Dendritic cell treated with granulocyte-macrophage colony-stimulating factor and Interleukin-4, amounts not matched to agents 40 ng/mL and 50 ng/mL, for 4 days (primary cell): ENCODE data around the gene CNTNAP2.

Source experiments
- H3K27ac Mint-ChIP-seq: one replicate; pipeline ENCODE4 v1.8.0; 2022; ENCODE audit warnings: mild to moderate bottlenecking, mixed read lengths
- H3K27me3 Mint-ChIP-seq: one replicate; pipeline ENCODE4 v1.8.0; 2022; ENCODE audit warnings: mild to moderate bottlenecking, mixed read lengths
- H3K36me3 Mint-ChIP-seq: one replicate; pipeline ENCODE4 v1.8.0; 2022; ENCODE audit warnings: low read depth, mixed read lengths
- H3K4me1 Mint-ChIP-seq: one replicate; pipeline ENCODE4 v1.8.0; 2022; ENCODE audit warnings: low read depth, mixed read lengths
- H3K4me3 Mint-ChIP-seq: one replicate; pipeline ENCODE4 v1.8.0; 2022; ENCODE audit warnings: mild to moderate bottlenecking, moderate library complexity, mixed read lengths
- H3K9me3 Mint-ChIP-seq: one replicate; pipeline ENCODE4 v1.8.0; 2022; ENCODE audit warnings: mixed read lengths
- intact Hi-C: fragments of 100-400 bp; cut with micrococcal nuclease; formaldehyde crosslinking; loops from one replicate; pipeline ENCODE4 v1.15.0; 2022

CNTNAP2 gene

DNA sequence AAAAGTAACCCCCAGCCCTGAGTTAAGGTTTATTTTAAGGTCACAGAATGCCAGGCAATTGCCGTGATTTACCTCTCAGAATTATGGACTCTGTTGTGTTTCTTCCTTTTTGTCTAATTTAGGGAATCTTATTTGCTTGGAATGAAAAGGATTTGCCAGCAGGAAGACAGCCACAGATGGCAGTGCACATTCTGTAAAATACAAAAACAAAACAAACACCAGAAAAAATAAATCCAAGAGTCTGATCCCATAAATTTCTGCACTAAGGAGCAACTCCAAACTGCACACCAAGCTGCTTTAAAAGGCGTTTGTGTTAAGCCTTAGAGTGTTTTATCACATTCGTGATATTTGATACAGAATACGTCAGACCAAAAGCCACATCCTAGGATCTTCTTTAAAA lies 2275.0 kb downstream of the CNTNAP2 start:
- H3K36me3 Mint-ChIP-seq, result no peaks in the 10 kb centered on the region
- intact Hi-C loops, result no loop called here
- H3K27me3 Mint-ChIP-seq, result peaks cover 3% of the 10 kb centered on the region
- H3K27ac Mint-ChIP-seq, result no peak overlapping the region
- H3K4me3 Mint-ChIP-seq, result no peak overlapping the region
- peaks cover 10% of the 10 kb centered on the region for H3K9me3 Mint-ChIP-seq
- no peaks in the 10 kb centered on the region for H3K4me1 Mint-ChIP-seq

DNA sequence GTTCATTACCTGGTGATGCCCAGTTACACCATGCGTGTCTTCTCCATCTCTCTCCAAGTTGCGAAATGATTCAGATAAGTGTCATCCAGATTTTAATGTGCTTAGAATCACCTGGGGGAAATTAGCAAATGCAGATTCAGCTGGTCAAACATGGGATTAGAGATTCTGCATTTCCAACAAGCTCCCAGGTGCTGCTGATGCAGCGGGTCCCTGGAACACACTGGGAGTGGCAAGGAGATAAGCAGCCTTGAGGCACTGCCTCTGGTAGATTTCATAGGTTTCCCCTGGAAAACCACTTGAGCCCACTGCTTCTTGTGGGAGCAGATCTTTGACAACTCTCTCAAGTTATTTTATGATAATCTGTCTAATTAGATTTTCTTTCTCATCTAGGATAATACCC lies 2278.0 kb downstream of the CNTNAP2 start:
- Mint-ChIP-seq H3K9me3 (peaks cover 3% of the 10 kb centered on the region), H3K27ac (no peak overlapping the region), H3K27me3 (peaks cover 5% of the 10 kb centered on the region), H3K4me1 (no peaks in the 10 kb centered on the region), H3K36me3 (no peaks in the 10 kb centered on the region), H3K4me3 (no peak overlapping the region)
- intact Hi-C loops, result no loop called here

DNA sequence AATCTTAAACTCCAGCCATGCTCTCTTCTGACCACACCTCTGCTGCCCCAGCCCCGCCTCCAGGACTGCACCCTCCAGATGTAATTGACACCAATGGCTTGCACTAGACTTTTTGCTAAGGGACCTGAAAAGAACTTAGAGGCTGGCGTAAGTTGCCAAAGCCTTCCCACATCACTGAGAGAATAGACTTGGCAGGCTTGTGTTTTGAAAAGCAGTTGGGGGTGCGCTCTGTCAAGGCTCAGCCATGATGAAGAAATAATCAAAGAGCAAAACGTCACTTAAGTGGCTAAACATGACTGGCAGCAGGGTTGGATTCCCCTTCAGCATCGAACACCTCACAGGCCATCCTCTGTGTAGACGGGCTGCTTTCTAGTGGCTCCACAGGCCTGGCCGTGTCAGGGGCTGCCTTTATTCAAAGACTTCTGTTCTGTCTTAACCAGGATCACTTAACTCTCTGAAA lies 2278.8 kb downstream of the CNTNAP2 start:
- Mint-ChIP-seq H3K9me3 (no peaks in the 10 kb centered on the region), H3K4me1 (no peaks in the 10 kb centered on the region), H3K4me3 (no peak overlapping the region), H3K27ac (no peak overlapping the region), H3K27me3 (peaks cover 8% of the 10 kb centered on the region), H3K36me3 (no peaks in the 10 kb centered on the region)
- intact Hi-C loops, result no loop called here

DNA sequence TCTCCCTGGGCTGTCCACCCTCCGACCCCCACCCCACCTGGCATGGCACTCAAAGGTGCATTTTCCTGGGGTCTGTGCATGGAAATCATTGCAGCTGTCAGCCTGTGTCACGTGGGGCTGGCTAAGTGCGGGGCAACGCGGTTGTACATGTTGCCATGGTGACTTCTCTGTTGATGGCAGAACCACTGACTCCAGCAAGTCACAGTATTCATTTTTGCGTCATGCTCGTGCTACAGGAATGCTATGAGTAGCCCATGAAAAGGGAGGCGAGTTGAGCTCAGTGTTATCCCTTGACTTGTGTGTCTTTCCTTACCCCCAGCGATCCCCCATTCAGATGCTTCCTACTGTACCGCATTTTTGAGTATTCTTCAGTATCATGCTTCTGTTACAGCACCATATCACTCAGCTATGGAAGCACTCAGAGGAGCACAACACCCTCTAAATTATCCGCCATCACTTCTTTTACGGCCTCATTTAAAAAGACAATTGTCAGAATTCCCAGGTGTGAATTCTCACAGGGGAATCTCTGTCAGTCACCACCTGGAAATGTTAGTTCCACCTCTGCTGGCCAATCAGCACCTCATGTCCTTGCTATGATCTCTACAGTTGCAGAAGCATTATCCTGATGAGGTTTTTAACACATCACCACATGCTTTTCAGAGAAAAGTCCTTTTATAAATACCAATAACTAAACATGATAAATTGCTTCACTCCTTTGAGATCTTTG lies 2279.6 kb downstream of the CNTNAP2 start:
- Mint-ChIP-seq H3K27me3 (peaks cover 9% of the 10 kb centered on the region), H3K9me3 (no peaks in the 10 kb centered on the region), H3K4me1 (no peaks in the 10 kb centered on the region), H3K36me3 (no peaks in the 10 kb centered on the region), H3K4me3 (no peak overlapping the region), H3K27ac (no peak overlapping the region)
- intact Hi-C loops, result no loop called here

DNA sequence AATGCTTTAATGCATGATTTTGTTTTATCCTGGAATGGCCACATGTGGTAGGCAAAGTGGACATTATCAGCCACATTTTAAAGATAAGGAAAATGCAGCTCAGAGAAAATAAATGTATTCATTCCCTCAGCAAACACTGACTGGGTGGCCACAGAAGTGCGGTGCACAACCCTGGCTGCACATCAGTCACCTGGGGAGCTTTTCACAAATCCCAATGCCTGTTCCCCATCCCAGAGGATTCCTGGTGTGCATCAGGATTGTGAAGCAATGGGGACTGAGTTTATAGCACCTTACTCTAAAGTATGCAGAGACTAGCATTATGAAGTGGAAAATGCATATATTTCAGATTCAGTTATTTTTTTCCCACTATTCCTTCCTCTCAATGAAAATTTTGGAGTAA lies 2280.5 kb downstream of the CNTNAP2 start:
- Mint-ChIP-seq H3K27ac (no peak overlapping the region), H3K4me3 (no peak overlapping the region), H3K36me3 (no peaks in the 10 kb centered on the region), H3K27me3 (peaks cover 9% of the 10 kb centered on the region), H3K4me1 (no peaks in the 10 kb centered on the region), H3K9me3 (no peaks in the 10 kb centered on the region)
- intact Hi-C loops, result no loop called here

DNA sequence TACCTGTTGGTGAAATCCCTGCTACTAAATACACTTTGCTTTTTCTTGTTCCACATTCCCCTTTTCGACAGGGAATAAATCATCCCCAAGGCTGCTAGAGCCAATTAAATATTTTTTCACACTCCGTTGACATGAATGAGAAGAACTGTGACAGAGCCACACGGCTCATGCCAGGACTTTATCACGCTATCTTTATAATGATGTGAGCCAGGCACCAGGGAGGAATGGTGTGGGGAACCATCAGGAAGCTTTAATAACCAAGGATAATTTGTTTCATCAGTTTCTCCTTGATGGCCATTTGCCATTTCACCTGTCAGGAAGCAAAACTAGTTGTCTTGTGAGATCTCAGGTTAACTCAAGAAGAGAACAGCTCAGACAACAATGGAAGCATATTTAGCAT lies 2280.9 kb downstream of the CNTNAP2 start:
- no peak overlapping the region for H3K4me3 Mint-ChIP-seq
- no peak overlapping the region for H3K27ac Mint-ChIP-seq
- no peaks in the 10 kb centered on the region for H3K36me3 Mint-ChIP-seq
- intact Hi-C loops, result no loop called here
- no peaks in the 10 kb centered on the region for H3K4me1 Mint-ChIP-seq
- H3K9me3 Mint-ChIP-seq, result no peaks in the 10 kb centered on the region
- peaks cover 9% of the 10 kb centered on the region for H3K27me3 Mint-ChIP-seq

DNA sequence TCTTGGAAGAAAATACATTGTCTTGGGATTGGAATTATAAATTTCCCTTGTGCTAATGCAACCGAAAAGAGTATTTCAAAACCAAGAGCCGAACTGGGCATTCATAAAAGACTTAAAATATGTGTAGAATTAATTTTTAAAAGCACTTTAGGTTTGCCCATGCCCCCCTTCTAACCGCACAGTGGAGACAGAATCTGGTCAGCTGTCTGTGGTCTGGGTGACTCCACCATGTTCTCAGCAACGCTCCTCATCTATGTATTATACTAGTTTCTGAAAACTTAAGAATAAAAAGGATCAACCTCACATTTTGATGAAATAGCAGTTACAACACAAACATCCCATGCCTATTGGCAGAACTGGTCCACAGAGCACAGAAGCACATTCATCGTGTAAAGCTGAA lies 2281.4 kb downstream of the CNTNAP2 start:
- intact Hi-C loops, result no loop called here
- H3K27me3 Mint-ChIP-seq, result peaks cover 9% of the 10 kb centered on the region
- no peaks in the 10 kb centered on the region for H3K9me3 Mint-ChIP-seq
- H3K27ac Mint-ChIP-seq, result no peak overlapping the region
- H3K36me3 Mint-ChIP-seq, result no peaks in the 10 kb centered on the region
- H3K4me1 Mint-ChIP-seq, result no peaks in the 10 kb centered on the region
- no peak overlapping the region for H3K4me3 Mint-ChIP-seq

DNA sequence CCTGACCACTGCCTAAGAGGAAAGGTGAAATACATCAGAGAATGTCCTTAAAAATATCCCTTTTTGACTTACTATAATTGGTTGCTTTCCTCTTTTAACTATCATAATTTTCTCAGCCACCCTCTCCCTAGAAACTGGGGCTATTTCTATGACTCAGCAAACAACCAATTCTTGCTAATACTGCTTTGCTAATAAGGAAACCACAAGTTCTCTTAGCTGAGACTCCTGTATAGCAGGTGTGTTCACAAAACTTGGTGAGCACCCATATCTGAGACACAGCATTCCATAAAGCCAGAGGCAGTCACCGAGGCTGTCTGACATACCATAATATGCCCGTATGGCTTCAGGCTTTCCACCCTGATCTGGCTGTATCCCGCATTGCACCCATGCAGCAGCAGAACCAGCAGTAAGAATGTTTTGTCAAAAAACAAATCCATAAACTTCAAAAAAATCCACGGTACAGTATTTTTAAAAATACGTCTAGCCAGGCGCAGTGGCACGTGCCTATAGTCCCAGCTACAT lies 2282.3 kb downstream of the CNTNAP2 start:
- Mint-ChIP-seq H3K27me3 (peaks cover 9% of the 10 kb centered on the region), H3K36me3 (no peaks in the 10 kb centered on the region), H3K4me1 (no peaks in the 10 kb centered on the region), H3K4me3 (no peak overlapping the region), H3K27ac (no peak overlapping the region), H3K9me3 (no peaks in the 10 kb centered on the region)
- intact Hi-C loops, result no loop called here

DNA sequence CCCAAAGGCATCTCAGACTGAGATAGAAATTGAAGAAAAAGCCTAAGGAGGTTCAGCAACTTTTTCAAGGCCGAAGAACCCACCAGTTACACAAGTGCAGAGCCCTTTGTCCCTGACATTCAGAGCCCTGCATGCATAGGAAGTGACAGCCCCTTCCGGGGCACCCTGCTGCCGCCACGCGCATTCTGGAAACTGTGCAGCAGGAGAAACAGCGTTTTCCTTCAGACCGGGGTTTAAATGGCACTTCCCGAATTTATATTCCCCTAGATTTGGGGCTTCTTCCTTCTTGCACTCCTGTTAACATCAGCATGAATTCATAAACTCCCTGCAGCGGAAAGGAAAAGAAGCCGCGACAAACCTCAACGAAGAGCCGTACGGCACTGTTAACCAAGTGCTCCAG lies 2283.5 kb downstream of the CNTNAP2 start:
- Mint-ChIP-seq H3K4me3 (no peak overlapping the region), H3K36me3 (no peaks in the 10 kb centered on the region), H3K4me1 (no peaks in the 10 kb centered on the region), H3K27me3 (peaks cover 8% of the 10 kb centered on the region), H3K27ac (no peak overlapping the region), H3K9me3 (no peaks in the 10 kb centered on the region)
- intact Hi-C loops, result no loop called here

DNA sequence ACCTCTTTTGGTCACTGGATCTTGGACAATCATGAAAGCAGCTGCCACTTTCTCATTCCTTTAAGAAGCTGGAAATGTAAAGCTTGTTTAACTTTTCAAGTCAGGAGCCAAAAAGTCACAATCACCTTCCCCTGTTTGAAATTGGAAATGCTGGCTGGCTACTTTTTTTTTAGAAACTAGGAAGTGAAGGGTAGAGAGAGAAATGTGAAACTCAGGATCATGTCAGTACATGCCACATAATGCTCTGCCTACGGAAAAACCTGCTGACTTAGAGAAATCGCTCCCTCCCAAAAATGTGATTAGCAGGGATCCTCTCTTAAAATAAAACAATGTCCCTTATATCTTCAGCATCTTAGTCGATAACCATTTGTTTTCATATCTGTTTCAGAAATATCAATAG lies 2285.6 kb downstream of the CNTNAP2 start:
- no peak overlapping the region for H3K27ac Mint-ChIP-seq
- no peaks in the 10 kb centered on the region for H3K4me1 Mint-ChIP-seq
- H3K36me3 Mint-ChIP-seq, result no peaks in the 10 kb centered on the region
- intact Hi-C loops, result no loop called here
- H3K9me3 Mint-ChIP-seq, result no peaks in the 10 kb centered on the region
- no peak overlapping the region for H3K4me3 Mint-ChIP-seq
- peaks cover 6% of the 10 kb centered on the region for H3K27me3 Mint-ChIP-seq

DNA sequence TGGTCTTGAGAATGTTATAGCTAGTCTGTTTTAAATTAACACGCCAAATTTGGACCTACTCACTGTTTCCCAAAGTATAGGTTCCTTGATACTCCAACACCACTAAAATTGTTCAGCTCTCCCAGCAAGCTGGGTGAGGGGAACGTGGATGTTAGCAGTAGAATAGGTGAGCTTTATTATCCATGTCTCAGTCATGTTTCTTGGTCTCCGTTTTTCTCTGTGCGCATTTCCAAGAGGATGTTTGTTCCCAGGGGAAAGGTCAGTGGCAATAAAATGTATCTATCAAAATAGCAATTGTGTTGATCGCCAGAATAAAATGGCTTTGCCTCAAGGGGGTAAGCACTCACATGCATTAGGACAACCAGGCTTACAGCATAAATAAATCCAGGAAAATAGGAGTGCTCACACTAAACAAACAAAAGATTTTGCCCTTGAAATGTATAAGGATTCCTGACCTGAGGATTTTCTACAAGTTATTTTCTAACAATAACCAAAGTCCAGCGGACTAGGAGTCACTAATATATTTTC lies 2286.9 kb downstream of the CNTNAP2 start:
- H3K4me1 Mint-ChIP-seq, result no peaks in the 10 kb centered on the region
- peaks cover 6% of the 10 kb centered on the region for H3K27me3 Mint-ChIP-seq
- no peaks in the 10 kb centered on the region for H3K36me3 Mint-ChIP-seq
- H3K9me3 Mint-ChIP-seq, result no peaks in the 10 kb centered on the region
- H3K27ac Mint-ChIP-seq, result no peak overlapping the region
- H3K4me3 Mint-ChIP-seq, result no peak overlapping the region
- intact Hi-C loops, result no loop called here

DNA sequence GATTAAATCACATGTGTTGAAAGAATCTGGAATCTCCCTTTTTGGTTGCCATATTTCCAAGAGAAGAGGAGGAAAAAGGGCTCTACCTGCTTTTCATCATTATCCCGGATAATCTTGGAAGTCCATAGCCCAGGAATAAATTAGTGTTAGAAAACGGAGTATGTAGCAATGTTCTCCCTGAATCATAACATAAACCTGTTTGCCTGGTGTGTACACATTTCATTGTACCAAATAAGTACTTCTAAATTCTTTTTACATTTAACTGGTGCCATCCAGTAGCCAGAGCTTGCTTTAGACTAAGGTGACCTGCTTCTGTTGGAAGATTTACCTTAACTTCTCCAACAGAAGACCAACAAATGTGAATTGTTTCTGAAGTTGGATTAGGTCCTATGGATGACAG lies 2291.7 kb downstream of the CNTNAP2 start:
- intact Hi-C loops, result no loop called here
- Mint-ChIP-seq H3K4me3 (no peak overlapping the region), H3K4me1 (no peaks in the 10 kb centered on the region), H3K9me3 (no peaks in the 10 kb centered on the region), H3K36me3 (no peaks in the 10 kb centered on the region), H3K27ac (no peak overlapping the region), H3K27me3 (peaks cover 1% of the 10 kb centered on the region)

DNA sequence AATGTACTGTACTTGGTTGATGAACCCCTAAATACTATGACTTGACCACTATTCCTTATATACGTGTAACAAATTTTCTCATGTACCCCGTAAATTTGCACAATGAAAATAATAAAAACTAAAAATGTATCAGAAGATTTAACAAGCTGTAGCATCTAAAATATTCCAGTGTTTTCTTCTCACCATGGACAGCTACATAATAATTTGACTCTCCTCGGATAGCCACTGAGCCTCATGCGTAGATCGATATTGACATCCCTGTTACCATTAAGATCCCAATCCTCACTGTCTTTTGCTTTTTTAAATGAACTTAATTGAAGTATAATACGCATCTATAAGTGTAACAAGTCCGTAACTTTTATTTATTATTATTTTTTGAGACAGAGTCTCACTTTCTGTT lies 2294.3 kb downstream of the CNTNAP2 start:
- peaks cover 1% of the 10 kb centered on the region for H3K27me3 Mint-ChIP-seq
- H3K36me3 Mint-ChIP-seq, result no peaks in the 10 kb centered on the region
- no peak overlapping the region for H3K27ac Mint-ChIP-seq
- H3K4me3 Mint-ChIP-seq, result no peak overlapping the region
- no peaks in the 10 kb centered on the region for H3K4me1 Mint-ChIP-seq
- intact Hi-C loops, result no loop called here
- no peaks in the 10 kb centered on the region for H3K9me3 Mint-ChIP-seq

DNA sequence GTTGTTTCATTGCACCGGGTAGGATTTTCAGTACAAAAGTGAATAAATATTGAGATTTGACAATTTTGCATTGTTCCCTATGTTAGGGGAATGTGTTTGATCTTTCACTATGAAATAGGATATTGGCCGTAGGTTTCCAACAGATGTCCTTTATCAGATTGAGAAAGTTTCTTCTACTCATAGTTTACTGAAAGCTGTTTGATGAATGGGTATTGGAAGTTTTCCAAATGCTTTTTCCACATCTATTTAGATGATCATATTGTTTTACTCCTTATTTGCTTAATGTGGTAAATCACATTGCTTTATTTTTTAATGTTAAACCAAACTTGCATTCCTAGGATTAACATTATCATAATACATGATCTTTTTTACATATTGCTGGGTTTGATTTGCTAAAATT lies 2296.1 kb downstream of the CNTNAP2 start:
- no peaks in the 10 kb centered on the region for H3K4me1 Mint-ChIP-seq
- H3K27ac Mint-ChIP-seq, result no peak overlapping the region
- peaks cover 1% of the 10 kb centered on the region for H3K27me3 Mint-ChIP-seq
- H3K9me3 Mint-ChIP-seq, result no peaks in the 10 kb centered on the region
- intact Hi-C loops, result no loop called here
- no peak overlapping the region for H3K4me3 Mint-ChIP-seq
- H3K36me3 Mint-ChIP-seq, result no peaks in the 10 kb centered on the region
